Upper lobe of left lung (tissue), 6 donors: ENCODE results near the gene POLR2J. TPM values are rescaled to one million over a fixed set of nuclear protein-coding genes. Genes with fewer than 3 reads are reported as not detected.

Experiments
- ATAC-seq, 2 donors: fragments of 200-7000 bp; cut with Tn5 transposase; one replicate each; pipeline ENCODE4 v1.9.1; 2022; ENCODE audit warnings: mild to moderate bottlenecking in 2 of 2, moderate library complexity in 2 of 2; ENCODE audit not compliant: low FRiP score in 2 of 2
- DNase-seq, 2 donors: peaks; one replicate each; pipeline ENCODE4 v3.0.0-alpha.2; 2019 to 2020
- H3K27ac ChIP-seq, 4 donors: fragments of 200-600 bp; sonication (generic); one replicate each; pipeline ENCODE4 v1.5.1; 2016 to 2019
- H3K27me3 ChIP-seq, 4 donors: fragments of 200-600 bp; sonication (generic); one replicate each; pipeline ENCODE4 v1.5.1; 2017 to 2019
- H3K36me3 ChIP-seq, 4 donors: fragments of 200-600 bp; sonication (generic); one replicate each; pipeline ENCODE4 v1.5.1; 2016 to 2019
- H3K4me1 ChIP-seq, 4 donors: fragments of 200-600 bp; sonication (generic); one replicate each; pipeline ENCODE4 v1.5.1; 2018 to 2019
- H3K4me3 ChIP-seq, 4 donors: fragments of 200-600 bp; sonication (generic); one replicate each; pipeline ENCODE4 v1.5.1; 2017 to 2019; ENCODE audit warnings: mild to moderate bottlenecking in 2 of 4, moderate library complexity in 1 of 4
- H3K9me3 ChIP-seq, 4 donors: fragments of 200-600 bp; sonication (generic); one replicate each; pipeline ENCODE4 v1.5.1; 2018 to 2019
- EP300 ChIP-seq, 4 donors: sonication (generic); formaldehyde crosslinking; IDR thresholded peaks; one replicate each; pipeline ENCODE4 v1.5.1; 2017; ENCODE audit warnings: antibody characterized with exemption in 4 of 4, control low read depth in 2 of 4
- POLR2A ChIP-seq, 4 donors: fragments of 450-650 bp; IDR thresholded peaks; one replicate each; pipeline ENCODE4 v1.5.1; 2016 to 2017; ENCODE audit warnings: antibody characterized with exemption in 4 of 4, mild to moderate bottlenecking in 2 of 4
- POLR2AphosphoS5 ChIP-seq, 2 donors: sonication (generic); formaldehyde crosslinking; IDR thresholded peaks; one replicate each; pipeline ENCODE4 v1.5.1; 2017; ENCODE audit warnings: antibody characterized with exemption in 2 of 2
- WGBS, 2 donors: methylation state at CpG; one replicate each; pipeline ENCODE4 v1.1.5; 2017 to 2018; 5-methylcytosine and 5-hydroxymethylcytosine counted together
- total RNA-seq, 6 donors: library from RNA; depleted of rRNA in 4 of 6; stranded (reverse); fragments of >200 nt in 4 of 6; gene quantifications; one replicate each; pipeline versions ENCODE4 v1.1.0 to v1.2.1, GENCODE V29; 2016 to 2021
- TF ChIP-seq, protein P1 (sequence below), 6 experiments: fragments of 450-650 bp in 4 of 6; fragments of 200-600 bp in 2 of 6; sonication (generic) in 2 of 6; IDR thresholded peaks; one replicate each; pipeline ENCODE4 v1.5.1; 2016 to 2019; ENCODE audit warnings: antibody characterized with exemption in 6 of 6
- donor health status: DM: no; HTN: no; CAD: no; lungs with moderate emphysema.
- donor health status: DM: no; HTN: yes; CAD: no; lungs with severe emphysema.

POLR2J gene
- total RNA-seq, 6 donors from 2014 or later, result 15.2 to 37.1 (median 26.6) TPM

DNA sequence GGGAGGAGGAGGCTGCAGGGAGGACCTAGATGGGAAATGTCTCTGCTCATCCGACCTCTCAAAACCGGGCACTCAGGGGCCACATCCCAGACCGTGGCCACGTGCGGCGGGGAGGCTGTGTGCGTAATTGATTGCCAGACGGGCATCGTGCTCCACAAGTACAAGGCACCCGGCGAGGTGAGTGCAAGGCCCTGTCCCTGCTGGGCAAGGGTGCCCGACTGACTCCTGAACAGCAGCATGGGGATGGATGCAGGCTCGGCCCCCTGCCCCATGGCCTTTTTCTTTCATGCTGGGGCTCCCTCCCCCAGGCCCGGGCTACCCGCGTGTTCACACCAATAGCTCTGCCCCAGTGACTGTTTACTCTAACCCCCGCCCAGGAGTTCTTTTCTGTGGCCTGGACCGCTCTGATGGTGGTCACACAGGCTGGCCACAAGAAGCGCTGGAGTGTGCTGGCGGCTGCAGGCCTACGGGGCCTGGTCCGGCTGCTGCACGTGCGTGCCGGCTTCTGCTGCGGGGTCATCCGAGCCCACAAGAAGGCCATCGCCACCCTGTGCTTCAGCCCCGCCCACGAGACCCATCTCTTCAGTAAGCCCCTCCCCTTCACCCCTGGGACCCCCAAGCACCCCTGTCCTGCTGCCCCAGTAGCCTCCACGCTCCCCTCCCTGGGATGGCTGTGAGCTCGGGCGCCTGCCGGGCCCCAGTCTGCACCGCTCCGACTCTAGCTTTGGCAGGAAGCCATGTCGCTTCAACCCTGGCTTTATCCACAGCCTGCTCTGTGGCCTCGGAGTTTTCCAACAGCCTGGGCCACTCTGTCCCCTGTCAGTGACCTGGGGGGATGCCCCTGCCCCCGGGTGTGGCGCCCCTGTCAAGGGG, 10.0 kb downstream of the POLR2J start:
- Histone ChIP-seq H3K36me3 (peaks cover 13 to 56% (median 29%) of the 10 kb centered on the region in 4 donors), H3K9me3 (no peaks in the 10 kb centered on the region), H3K27ac (peak overlapping the region in 1 of 4 donors; percentile 56), H3K27me3 (no peaks in the 10 kb centered on the region), H3K4me3 (no peak overlapping the region), H3K4me1 (peaks cover 11 to 30% (median 14%) of the 10 kb centered on the region in 4 donors)
- TF ChIP-seq, protein P1, sequence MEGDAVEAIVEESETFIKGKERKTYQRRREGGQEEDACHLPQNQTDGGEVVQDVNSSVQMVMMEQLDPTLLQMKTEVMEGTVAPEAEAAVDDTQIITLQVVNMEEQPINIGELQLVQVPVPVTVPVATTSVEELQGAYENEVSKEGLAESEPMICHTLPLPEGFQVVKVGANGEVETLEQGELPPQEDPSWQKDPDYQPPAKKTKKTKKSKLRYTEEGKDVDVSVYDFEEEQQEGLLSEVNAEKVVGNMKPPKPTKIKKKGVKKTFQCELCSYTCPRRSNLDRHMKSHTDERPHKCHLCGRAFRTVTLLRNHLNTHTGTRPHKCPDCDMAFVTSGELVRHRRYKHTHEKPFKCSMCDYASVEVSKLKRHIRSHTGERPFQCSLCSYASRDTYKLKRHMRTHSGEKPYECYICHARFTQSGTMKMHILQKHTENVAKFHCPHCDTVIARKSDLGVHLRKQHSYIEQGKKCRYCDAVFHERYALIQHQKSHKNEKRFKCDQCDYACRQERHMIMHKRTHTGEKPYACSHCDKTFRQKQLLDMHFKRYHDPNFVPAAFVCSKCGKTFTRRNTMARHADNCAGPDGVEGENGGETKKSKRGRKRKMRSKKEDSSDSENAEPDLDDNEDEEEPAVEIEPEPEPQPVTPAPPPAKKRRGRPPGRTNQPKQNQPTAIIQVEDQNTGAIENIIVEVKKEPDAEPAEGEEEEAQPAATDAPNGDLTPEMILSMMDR (IDR thresholded peaks at IDR 0.05), result no peak
- ATAC-seq (no peak), DNase-seq (peak in 1 of 2 donors; percentile 68)
- 91 to 93% methylated on average over 29 to 36 of the region's 40 CpGs for WGBS, 2 donors

DNA sequence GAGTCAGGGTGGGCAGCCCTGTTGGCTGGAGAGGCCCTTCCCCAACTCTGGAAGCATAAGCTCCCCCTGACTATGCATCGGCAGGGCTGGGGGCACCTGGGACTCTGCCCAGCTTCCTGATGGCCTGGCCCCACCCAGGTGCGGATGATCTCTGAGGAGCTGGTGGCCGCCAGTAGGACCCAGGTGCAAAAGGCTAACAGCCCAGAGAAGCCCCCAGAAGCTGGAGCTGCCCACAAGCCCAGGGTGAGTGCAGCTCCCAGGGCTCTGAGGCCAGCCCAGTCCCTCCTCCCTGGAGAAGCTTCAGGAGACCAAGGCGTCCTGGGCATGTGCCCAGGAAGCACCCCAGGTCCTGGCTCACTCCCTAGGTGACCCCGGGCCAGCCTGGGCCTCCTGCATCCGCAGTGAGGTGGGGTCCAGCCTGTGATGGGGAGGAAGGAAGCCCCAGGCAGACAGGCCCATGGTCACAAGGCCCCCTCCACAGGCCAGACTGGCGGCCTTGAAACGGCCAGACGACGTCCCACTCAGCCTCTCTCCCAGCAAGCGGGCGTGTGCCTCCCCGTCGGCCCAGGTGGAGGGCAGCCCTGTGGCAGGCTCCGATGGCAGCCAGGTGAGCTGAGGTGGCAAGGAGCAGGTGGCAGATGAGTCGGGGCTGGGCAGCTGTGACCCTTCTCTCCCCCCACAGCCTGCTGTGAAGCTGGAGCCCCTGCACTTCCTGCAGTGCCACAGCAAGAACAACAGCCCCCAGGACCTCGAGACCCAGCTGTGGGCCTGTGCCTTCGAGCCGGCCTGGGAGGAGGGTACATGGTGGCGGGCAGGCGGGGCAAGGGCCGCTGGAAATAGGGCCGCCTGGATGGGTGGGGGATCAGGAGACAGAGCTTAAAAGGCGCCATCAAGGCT, 10.9 kb downstream of the POLR2J start:
- TF ChIP-seq EP300 (IDR thresholded peaks at IDR 0.05) (no peak), POLR2AphosphoS5 (IDR thresholded peaks at IDR 0.05) (no peak), POLR2A (IDR thresholded peaks at IDR 0.05) (no peak)
- TF ChIP-seq, protein P1 (IDR thresholded peaks at IDR 0.05), result no peak
- 87 to 95% methylated on average over 8 to 21 of the region's 24 CpGs for WGBS, 2 donors
- no peaks in the 10 kb centered on the region for H3K27me3 ChIP-seq
- ATAC-seq (no peak), DNase-seq (peak in 1 of 2 donors; percentile 73)
- no peaks in the 10 kb centered on the region for H3K9me3 ChIP-seq
- H3K4me3 ChIP-seq, result no peak overlapping the region
- H3K36me3 ChIP-seq, result peaks cover 4 to 48% (median 23%) of the 10 kb centered on the region in 4 donors
- peaks cover 12 to 37% (median 18%) of the 10 kb centered on the region in 4 donors for H3K4me1 ChIP-seq
- no peak overlapping the region for H3K27ac ChIP-seq

DNA sequence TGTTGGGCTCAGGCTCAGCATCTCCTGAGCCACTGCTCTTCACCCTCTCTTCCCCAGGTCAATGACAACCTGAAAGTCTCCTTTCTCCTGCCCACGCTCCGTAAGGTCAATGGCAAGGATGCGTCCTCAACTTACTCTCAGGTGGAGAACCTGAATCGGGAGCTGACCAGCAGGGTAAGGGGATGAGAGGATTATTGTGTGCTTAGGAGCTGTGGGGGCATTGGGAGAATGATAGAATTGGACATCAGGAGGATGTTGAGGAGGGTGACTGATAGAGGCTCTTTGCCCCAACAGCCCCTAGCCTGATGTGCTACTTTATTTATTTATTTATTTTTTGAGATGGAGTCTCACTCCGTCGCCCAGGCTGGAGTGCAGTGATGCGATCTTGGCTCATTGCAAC, 12.6 kb downstream of the POLR2J start:
- H3K9me3 ChIP-seq, result no peaks in the 10 kb centered on the region
- DNase-seq (no peak), ATAC-seq (no peak)
- no peak overlapping the region for H3K27ac ChIP-seq
- no peaks in the 10 kb centered on the region for H3K27me3 ChIP-seq
- WGBS, 2 donors, result 92 to 94% methylated on average over 7 of the region's 7 CpGs
- H3K4me1 ChIP-seq, result peaks cover 12 to 40% (median 18%) of the 10 kb centered on the region in 4 donors
- TF ChIP-seq EP300 (IDR thresholded peaks at IDR 0.05) (no peak), POLR2AphosphoS5 (IDR thresholded peaks at IDR 0.05) (no peak)
- TF ChIP-seq, protein P1 (IDR thresholded peaks at IDR 0.05), result no peak
- peaks cover 0 to 31% (median 12%) of the 10 kb centered on the region in 4 donors for H3K36me3 ChIP-seq
- H3K4me3 ChIP-seq, result peak overlapping the region in 2 of 4 donors; percentile 78 to 92

DNA sequence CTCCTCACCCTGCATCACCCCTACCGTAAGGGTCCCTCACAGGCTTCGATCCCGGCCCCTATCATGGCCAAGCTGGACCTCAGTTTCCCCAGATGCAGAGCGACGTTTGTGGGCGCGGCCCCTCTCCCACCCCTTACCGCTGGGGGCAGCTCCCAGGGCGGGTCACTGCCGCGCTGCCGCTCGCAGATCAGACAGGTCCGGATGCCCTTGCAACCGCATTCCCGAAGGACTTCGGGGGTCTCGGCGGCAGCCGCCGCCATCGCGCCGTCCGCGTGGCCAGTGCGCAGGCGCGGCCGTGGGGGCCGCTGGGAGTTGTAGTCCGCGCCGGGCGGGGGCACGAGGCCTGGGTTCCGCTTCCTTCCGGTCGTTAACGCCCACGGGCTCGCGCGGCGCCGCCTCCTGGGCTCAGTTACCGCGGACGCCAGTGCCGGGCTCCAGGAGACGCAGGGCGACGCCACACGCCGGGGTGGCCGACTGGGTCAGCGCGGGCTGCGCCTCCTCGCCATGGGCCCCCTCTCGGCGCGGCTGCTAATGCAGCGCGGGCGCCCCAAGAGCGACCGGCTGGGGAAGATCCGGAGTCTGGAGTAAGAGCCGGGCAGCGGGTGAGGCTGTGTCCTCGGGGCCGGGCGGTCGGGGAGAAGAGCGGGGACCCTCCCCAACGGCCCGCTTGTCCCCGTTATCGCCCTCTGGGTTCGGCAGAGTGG, 14.0 kb downstream of the POLR2J start, which contains the start of the genes ALKBH4 and LRWD1:
ALKBH4 (minus strand) TSS at position 287 of the 704 bp plus-strand sequence; CDS start at position 260, 27 bp downstream.
LRWD1 (plus strand) TSS at position 408 of the 704 bp plus-strand sequence; CDS start at position 505, 97 bp downstream.
- Histone ChIP-seq H3K27ac (peak within 1 kb of the TSS; percentile 59 to 88 (median 85)), H3K4me1 (peaks cover 12 to 40% (median 18%) of the 10 kb centered on the region in 4 donors), H3K27me3 (no peaks in the 10 kb centered on the region), H3K4me3 (peak within 1 kb of the TSS; percentile 75 to 100 (median 85)), H3K9me3 (no peaks in the 10 kb centered on the region), H3K36me3 (peaks cover 0 to 20% (median 8%) of the 10 kb centered on the region in 4 donors)
- peak; percentile 97 to 100 for DNase-seq
- peak; percentile 93 to 98 for ATAC-seq
- TF ChIP-seq POLR2AphosphoS5 (IDR thresholded peaks at IDR 0.05), result peak; percentile 82 to 89
- TF ChIP-seq EP300 (IDR thresholded peaks at IDR 0.05), result no peak
- TF ChIP-seq POLR2A (IDR thresholded peaks at IDR 0.05), result peak in 2 of 4 donors; percentile 43 to 78
- TF ChIP-seq, protein P1 (IDR thresholded peaks at IDR 0.05), result peak in 4 of 6 experiments; percentile 37 to 71 (median 52)
- WGBS, 2 donors, result 0% methylated on average over 2 to 9 of the region's 81 CpGs
